Erythroblast (primary cell): ENCODE results near the gene GPR35.

Experiments used
- GATA1 ChIP-seq: IDR thresholded peaks from 2 replicates; pipeline ENCODE4 v1.6.1; 2011; ENCODE audit warnings: low read depth, mild to moderate bottlenecking, control low read depth, low read length, moderate library complexity
- POLR2A ChIP-seq: IDR thresholded peaks from 2 replicates; pipeline ENCODE4 v1.6.1; 2011; ENCODE audit warnings: mild to moderate bottlenecking, low read length

DNA sequence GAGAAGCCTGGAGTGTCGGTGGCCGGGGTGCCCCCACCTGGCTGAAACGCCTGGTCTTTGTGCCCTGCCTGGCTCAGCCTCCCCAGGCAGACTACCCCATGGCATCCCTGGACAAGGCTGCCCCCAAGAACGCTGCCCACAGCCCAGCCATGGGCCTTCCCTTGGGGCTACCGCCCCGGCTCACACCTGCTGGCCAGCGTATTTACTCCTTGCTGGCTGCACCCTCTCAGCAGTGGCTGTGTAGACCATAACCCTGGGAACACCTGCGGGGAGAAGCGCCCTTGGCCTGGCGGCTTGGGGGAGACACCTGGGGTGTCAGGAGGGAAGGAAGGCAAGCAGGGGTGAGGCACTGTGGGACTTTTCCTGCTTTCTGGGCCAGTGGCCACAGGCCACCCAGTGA, 21.4 kb upstream of the GPR35 start:
- TF ChIP-seq POLR2A (no peak), GATA1 (no peak)
